Activated T-cell treated with anti-CD3 and anti-CD28 coated beads for 48 hours (primary cell): ENCODE results near the gene PUDP.
"Not testable (repeated sequence)": the region's sequence is repeated elsewhere in the genome, so short reads cannot be mapped to it uniquely, and the experiment has no call there.

Source experiments
- DNase-seq: peaks from one replicate; pipeline ENCODE4 v3.0.0-alpha.2; 2020; ENCODE audit warnings: low read depth

The PUDP gene

DNA sequence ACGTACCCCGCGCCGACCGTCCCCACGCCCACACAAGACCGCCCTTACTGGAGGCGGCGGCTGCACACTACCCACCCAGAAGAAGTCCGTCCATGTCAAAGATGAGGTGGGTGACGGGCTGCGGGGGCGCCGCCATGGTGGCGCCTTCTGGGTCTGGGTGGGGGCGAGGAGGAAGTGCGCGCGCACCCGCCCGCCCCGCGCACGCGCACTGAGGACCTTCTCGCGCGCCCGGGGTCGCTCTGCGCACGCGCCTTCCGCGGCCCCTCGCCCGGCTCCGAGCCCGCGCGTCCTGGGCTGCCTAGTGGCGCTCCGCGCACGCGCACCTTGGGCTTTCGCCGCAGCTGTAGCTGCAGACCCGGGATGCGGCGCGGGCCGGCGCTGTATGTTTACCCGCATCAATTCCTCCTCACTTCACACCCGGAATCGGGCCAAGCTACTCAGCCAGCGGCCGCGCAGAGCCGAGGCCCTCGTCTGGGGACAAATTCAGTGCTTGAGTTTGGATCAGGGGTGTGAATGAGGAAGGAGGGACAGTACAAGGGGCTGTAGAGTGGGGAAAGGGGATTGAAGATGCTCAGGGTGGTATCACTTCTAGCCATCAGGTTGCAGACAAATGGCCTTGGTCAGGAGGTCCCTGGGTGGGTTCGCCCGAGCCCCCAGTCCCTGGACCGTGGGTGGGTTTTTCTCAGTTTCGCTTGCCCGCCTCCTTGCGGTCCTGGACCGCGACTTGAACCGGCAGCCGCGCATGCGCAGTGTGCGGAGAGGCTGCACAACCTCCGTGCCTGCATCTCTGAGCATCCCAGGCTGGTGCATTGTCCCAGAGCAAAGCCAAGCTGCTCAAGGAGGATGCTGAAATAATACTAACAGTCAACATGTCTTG lies at the start of gene PUDP:
PUDP (minus strand) TSS at position 176 of the 877 bp plus-strand sequence; CDS start at position 136, 40 bp downstream.
- DNase-seq, result peak; percentile 79

DNA sequence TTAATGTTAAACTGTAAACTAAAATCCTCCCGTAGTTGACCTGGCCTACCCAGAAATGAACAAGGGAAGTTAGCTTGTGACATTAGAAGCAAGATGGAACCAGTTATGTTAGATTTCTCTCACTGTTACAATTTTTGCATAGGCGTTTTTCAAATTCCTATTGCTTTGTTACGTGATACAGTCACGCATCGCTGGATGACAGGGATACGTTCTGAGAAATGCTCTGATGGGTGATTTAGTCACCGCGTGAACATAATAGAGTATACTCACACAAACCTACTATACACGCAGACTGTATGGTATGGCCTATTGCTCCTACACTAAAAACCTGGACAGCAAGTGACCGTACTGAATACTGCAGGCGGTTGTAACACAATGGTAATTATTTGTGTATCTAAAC lies 46.7 kb upstream of the PUDP start:
- no peak for DNase-seq

DNA sequence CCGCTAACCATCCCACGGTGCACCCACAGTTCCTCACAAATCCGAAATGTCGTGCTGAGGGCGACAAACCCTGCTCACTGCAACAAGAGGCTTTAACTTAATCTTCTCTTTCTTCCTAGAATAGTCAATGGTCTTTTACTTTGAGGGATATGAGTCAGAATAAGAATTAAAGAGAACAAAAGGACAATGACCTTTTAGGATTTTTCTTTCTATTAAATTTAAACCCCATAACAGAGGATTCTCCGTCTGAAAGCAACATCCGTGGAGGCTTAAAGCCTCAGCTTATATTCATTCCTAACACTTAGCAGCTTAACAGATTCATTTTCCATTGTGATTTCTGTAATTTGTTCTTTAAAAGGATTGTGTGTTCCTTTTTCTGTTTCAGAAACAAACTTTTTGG lies 44.9 kb upstream of the PUDP start:
- no peak for DNase-seq

DNA sequence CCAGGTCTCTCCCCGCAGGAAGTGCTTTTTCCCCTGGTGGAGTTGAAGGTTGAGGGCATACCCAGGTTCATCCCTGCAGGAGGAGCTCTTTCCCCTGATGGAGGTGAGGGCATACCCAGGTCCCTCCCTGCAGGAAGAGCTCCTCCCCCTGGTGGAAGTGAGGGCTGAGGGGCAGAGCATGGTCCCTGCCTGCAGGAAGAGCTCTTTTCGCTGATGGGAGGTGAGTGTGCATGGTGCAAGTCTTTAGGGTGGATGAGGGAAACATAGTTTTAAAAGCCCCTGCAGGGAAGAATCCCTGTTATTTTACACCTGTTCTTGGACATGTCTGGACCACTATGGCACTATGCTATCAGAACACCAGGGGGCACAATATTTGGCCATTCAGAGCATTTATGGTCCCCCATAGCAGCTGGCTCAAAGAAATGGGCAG lies 43.7 kb upstream of the PUDP start:
- no peak for DNase-seq

DNA sequence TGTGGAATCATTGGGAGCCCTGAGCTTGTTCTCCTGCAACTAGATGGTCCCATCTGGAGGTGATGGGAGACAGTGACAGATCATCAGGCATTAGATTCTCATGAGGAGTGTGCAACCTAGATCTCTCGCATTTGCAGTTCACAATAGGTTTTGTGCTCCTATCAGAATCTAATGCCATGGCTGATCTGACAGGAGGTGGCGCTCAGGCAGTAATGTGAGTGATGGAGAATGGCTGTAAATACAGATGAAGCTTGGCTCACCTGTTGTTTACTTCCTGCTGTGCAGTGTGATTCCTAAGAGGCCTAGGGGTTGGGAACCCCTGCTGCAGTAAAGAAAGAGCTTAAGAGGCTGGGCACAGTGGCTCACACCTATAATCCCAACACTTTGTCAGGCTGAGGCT lies 42.2 kb upstream of the PUDP start:
- no peak for DNase-seq

DNA sequence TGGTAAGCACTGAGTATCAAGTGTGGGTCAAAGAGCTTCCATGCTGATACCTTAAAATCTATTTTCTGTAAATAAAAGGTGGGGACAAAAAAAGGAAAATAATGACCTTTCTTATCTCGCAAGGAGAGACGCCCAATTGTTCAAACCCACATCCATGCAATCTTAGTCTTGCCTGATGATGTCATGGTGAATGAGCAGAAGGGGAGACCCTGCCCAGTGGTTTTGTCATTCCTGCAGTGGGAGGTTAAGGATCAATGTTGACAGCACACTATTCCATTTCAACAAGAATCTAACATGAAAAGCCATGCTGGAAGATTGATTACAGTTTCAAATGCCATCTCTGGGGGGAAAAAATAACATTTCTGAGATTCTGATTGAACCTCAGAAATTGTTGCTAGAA lies 40.7 kb upstream of the PUDP start:
- no peak for DNase-seq

DNA sequence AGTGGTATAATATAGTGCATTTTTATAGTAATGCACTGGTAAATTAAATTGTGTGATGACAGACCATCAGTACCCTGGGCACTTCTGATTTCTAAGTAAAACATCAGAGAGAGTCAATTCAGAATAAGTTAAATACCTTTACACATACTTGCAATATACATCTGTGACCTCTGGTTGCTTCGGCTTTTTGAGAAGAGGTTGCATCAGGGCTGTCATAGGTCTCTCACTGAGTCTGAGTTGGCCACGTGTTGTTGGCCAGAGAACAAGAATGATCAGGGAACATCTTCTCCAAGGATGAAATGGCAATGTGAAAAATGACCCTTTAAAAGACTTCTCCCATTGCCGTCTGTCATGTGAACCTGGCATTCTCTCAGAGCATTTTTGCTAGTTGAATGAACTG lies 36.9 kb upstream of the PUDP start:
- DNase-seq, result no peak

DNA sequence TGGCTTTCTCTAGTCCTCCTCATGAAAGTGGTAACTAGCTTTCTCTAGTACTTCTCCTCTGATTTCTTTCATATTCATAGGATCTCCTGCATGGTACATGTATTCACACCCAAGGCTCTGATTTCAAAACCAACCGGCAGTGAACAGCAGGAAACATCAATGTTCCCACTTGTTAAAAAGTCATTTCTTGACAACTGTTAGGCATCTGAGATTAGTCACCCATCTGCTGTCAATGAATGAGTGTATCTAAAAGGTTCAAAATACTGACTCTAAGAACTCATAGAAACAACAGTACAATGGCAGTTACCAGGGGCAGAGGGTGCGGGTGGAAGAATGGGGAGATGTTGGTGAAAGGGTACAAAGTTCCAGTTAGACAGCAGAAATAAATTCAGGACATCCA lies 31.5 kb upstream of the PUDP start:
- DNase-seq, result no peak

DNA sequence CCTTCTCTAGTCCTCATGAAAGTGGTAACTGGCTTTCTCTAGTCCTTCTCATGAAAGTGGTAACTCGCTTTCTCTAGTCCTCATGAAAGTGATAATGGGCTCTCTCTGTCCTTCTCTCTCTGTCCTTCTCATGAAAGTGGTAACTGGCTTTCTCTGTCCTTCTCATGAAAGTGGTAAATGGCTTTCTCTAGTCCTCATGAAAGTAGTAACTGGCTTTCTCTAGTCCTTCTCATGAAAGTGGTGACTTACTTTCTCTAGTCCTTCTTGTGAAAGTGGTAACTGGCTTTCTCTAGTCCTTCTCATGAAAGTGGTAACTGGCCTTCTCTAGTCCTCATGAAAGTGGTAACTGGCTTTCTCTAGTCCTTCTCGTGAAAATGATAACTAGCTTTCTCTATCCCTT lies 30.9 kb upstream of the PUDP start:
- not testable (repeated sequence) for DNase-seq

DNA sequence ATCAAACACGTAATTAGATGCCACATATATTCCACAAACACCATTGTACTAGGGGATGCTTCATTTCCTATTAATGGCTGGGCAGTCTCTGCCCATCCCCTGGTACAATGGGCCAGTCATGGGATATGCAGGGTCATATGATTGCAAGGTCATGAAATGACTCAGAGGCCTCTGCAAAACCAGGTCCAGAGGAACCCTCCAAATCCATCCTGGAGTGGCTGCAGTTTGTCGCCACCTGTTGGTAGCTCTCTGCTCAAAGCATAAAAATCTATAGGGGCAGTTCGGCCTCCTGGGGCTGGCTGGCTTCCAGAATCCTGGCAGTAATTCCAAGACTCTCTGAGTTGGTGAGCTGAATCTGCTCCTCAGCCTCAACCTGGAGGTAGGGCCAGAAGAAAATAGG lies 22.9 kb upstream of the PUDP start:
- DNase-seq, result peak; percentile 3

DNA sequence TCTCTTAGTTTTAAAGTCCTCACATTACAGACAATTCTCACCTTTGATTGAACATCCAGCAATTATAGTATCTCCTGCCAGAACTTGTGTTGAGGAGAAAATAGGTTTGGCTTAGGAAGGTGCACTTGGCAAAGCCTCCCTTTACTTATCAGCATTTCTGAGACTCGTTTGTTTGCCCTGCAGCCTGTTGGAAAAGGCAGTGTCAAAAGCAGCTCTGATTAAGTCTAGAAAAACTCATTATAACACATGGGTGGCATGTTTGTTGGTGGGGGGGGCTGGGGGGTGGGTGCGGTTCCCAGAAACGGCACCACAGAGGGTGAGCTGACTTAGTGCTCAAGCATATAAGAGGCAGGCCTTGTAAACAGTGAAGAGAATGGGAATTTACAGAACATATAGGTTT lies 21.7 kb upstream of the PUDP start:
- no peak for DNase-seq

DNA sequence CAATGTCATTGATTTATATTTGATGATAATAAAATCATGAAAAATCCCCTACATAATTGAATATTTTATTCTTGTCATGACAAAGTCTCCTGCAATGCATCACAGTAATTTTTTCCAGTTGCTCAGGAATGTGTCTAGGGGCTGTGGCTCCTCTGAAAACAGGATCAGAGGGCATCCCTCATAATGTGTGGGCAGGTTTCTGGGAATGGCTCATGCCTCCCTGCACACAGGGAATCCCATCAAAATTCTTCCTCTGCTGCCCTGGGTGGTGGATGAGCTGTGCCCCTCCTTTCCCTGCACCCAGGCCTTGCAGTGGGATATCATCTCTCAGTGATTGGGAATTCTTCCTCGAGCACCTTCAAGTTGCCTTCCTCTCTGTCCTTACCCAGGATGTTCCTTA lies 20.4 kb upstream of the PUDP start:
- DNase-seq, result no peak

DNA sequence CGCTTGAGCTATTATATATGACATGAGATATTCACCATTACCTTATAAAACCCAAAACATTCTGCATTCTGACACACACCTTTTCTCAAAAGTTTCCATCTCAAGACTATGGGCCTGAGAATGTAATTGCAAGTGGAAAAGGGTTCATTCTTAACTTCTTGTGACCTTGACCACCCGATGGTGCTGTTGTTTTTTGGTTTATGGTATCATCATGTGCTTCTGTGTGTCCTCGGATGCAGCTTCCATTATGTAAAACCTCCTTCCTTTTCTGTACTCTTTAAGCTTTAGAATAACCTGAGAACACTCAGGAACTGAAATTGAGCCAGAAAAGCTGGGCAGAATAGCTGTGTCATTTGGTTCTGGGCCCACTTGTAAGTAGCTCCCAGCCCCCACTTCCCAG lies 16.2 kb upstream of the PUDP start:
- DNase-seq, result no peak

DNA sequence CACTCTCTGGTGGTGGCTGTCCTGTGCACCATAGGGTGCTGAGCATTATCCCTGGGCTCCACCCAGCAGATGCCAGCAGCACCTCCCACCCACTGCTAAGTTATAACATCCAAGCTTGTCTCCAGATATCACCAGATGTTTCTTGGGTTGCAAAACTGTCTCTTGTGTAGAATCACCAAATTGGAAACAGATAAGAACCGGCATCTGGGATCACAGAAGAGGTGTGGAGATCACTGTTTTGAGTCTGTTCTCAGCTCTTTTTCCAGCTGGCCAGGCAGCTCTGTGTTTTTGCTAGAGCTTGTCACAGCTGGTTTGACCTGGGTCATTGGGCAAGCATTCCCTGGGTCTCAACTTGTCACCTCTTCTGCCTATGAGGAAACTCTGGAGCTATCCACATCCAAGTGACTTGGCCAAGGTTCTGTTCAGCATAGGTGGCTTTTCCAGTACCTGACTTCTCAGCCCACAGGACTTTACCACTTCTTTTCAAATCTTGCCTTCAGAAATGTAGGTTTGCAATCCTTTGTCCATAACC lies 15.3 kb upstream of the PUDP start:
- no peak for DNase-seq

DNA sequence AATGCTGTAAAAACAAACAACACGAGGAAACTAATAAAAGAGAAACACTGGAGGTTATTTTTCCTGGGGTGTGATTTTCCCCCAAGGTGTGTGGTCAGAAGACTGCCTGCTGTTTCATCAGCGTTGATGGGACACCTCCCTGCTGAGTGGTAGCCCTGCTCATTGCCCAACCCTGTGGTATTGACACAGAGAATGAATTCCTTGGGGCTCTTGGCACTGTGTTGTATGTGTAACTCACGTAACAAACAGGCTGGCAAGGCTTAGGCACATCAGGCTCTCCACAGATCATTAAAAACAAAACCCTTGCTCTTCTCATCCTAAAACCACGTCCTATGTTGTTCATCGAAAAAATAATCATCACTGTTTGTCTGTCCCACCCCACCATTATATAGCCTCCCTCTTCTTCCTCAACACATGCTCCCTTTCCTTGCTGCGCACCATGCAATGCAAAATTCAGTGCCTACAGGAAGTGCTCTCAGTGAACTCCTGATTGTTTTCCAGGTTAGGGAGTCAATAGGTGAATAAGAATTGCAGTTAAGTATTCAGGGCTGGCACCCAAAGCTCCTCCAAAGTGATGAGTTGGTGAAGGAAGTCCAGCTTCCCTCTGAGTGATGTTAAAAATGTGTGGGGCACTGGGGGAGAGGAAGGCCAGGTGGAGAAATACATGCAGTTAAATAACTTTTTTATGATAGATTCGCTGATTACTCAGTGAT lies 11.4 kb upstream of the PUDP start:
- no peak for DNase-seq

DNA sequence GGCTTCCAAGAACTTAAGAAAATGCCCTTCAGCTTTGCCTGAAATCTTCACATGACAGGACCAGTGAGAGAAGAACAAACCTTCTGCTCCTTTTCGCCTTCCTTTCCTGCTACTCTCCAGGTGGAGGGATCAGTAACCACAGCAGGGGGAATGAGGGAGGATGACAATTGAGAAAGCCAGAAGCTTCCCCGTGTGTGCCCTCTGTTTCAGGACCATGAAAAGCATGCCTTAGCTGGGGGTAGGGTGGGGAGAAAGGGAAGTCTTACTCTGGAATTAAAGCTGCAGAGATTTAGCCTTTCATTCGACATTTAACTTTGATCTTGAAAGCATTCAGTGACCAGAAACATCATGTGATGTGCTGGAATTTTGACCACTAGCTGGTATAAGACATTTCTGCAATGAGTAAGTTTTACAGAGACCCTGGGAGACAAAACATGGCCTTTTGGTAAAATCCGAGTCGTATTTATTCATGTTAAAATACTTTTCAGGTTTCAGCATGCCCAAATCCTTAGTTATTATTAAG lies 10.6 kb upstream of the PUDP start:
- no peak for DNase-seq

DNA sequence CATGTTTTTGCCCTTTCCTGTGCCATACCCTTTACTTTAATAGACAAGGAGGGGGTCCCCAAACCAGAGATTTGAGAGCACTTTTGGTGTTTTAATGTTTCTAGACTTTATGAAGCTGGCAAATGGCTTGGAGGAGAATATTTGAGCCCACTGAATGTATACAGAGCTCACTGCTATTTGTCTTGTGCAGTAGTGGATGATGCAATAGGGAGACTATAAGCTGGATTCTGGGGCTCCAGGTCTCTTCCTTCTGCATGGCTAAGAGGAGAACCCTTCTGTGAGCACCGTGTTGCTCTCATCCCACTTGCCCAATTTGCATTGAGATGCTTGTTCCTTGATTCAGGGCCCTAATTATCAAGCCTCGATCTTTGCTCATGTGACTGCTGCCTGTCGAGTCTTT lies 8.9 kb upstream of the PUDP start:
- DNase-seq, result no peak

DNA sequence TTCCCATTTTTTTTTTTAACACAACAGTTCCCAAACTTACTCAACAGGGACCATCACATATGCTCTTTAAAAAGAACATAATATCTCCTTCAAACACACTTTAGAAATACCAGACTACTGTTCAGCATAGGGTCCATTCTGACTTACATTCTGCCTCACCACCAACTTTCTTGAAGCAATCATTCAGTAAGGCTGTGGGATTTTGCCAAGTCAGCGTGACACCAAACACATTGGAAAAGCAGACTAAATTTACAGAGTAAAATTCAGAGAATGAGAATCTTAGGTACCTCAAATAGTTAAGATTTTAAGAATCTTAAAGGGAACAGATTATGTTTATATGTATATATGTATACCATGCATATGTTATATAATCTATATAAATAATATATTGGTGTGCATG lies 7.2 kb upstream of the PUDP start:
- DNase-seq, result no peak

DNA sequence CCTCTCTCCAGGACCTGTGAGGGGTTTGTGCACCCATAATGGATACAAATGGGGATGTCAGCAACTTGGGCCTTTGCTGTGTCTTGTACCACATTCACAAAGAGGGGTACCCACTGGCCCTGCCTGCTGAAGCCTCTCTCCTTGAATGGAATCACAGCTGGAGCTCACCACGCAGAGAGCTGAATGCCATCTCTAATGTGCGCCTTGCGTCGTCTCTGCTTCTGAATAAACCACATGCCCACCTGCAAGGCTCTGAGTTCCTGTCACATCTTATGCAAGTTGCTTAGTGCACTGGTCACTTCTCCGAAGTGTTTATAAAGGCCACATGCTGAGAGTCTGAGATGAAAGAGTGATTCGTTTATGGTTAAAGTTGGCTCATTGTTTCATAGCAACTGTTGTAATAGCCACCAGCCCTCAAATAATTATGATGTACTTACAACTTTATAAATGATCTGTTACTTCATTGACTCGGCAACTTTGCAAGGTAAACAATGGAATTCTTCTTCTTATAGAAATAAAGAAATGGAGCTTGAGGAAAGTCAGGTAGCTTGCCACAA lies 6.2 kb upstream of the PUDP start:
- no peak for DNase-seq

DNA sequence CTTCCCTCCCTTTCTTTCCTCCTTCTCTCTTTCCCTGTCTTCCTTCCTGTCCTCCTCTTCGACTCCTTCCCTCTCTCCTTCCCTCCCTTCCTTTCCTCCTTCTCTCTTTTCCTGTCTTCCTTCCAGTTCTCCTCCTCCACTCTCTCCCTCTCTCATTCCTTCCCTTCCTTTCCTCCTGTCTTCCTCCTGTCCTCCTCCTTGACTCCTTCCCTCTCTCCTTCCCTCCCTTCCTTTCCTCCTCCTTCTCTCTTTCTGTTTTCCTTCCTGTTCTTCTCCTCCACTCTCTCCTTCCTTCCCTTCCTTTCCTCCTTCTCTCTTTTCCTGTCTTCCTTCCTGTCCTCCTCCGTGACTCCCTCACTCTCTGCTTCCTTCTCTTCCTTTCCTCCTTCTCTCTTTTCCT lies 5.3 kb upstream of the PUDP start:
- no peak for DNase-seq

DNA sequence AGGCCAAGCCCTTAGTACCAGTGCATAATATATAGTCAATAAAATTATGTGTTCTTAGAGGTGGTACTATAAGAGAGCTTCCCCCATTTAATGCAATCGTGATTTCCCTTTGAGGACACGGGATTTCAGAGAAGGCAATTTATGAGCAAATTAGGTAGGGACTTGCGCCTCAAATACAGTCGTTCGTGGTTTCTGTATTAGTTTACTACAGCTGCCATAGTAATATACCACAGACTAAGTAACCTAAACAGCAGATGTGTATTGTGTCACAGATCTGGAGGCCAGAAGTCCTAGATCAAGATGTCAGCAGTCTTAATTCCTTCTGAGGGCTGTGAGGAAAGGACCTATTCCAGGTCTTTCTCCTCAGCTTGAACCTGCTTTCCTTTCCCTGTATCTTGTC lies 1.5 kb upstream of the PUDP start:
- DNase-seq, result no peak

DNA sequence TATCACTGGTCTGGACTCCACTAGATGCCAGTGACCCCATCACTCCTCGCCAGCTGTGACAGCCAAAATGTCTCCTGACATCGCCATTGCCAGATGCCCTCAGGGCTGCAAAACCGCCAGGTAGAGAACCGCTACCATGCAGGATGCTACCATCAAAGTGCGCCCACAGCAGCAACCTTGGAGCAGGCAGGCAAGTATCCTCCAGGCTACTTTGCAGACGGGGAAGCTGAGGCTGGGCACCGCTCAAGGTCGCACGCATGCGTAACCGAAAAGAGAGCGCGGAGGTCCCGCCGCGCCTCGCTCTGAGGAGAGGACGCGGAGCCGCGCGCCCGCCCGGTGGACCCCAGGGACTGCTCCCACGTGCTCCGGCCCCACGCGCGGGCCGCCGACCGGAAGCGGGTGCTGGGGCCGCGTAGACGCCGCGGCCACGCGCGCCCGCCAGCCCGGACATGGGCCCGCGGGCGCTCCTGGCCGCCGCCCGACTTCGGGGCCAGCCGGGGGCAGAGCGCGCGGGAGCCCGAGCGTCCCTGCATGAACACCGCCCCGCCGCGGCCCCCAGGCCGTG lies 458 bp downstream of the PUDP start, which contains the start of gene STS:
STS (plus strand) TSS at position 300 of the 565 bp plus-strand sequence. CDS start 105,488 bp downstream, outside the sequence.
- no peak for DNase-seq
